GM12878 (cell line): ENCODE results near the gene MT1HL1.

Experiments used
- MEF2A ChIP-seq: IDR thresholded peaks from 2 replicates; pipeline ENCODE4 v1.6.1; 2011; ENCODE audit warnings: low read depth, mild to moderate bottlenecking, low read length, moderate library complexity; ENCODE audit not compliant: insufficient read depth
- POLR2A ChIP-seq: IDR thresholded peaks from 2 replicates; pipeline ENCODE4 v1.6.1; 2011; ENCODE audit warnings: low read depth, mild to moderate bottlenecking, low read length
- RBBP5 ChIP-seq: fragments of 200-600 bp; sonication (generic); conservative IDR thresholded peaks from 2 replicates; pipeline ENCODE4 v1.6.1; 2016
- TF ChIP-seq, protein P1 (sequence below), 3 experiments: IDR thresholded peaks in 2 of 3; conservative IDR thresholded peaks in 1 of 3; 2 replicates each; pipeline ENCODE4 v1.5.1; 2011; ENCODE audit warnings: low read depth in 3 of 3, low read length in 3 of 3, mild to moderate bottlenecking in 3 of 3, control low read depth in 2 of 3, moderate library complexity in 2 of 3, inconsistent platforms in 1 of 3, mixed read lengths in 1 of 3; ENCODE audit not compliant: control insufficient read depth in 2 of 3, insufficient read depth in 1 of 3; ENCODE audit errors: extremely low read depth in 1 of 3

DNA sequence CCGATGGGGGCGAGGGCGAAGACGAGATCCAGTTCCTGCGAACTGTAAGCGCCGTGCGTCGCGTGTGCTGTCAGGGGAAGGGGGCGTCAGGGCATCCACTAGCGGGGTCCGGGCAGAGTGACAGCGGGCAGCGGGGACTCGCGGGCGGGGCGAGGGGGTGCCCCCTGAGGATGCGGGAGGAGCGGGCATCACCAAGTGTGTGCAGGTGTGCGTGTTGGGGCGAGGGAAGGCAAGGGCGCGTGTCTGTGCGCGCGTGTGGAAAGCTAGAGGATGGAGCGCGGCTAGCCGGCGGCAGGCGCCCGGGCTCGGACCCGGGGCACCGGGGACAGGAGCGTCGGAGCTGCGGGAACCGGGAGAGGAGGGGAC is 38.3 kb upstream of the MT1HL1 start:
- TF ChIP-seq MEF2A (no peak), RBBP5 (no peak), POLR2A (no peak)
- TF ChIP-seq, protein P1, sequence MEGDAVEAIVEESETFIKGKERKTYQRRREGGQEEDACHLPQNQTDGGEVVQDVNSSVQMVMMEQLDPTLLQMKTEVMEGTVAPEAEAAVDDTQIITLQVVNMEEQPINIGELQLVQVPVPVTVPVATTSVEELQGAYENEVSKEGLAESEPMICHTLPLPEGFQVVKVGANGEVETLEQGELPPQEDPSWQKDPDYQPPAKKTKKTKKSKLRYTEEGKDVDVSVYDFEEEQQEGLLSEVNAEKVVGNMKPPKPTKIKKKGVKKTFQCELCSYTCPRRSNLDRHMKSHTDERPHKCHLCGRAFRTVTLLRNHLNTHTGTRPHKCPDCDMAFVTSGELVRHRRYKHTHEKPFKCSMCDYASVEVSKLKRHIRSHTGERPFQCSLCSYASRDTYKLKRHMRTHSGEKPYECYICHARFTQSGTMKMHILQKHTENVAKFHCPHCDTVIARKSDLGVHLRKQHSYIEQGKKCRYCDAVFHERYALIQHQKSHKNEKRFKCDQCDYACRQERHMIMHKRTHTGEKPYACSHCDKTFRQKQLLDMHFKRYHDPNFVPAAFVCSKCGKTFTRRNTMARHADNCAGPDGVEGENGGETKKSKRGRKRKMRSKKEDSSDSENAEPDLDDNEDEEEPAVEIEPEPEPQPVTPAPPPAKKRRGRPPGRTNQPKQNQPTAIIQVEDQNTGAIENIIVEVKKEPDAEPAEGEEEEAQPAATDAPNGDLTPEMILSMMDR (IDR thresholded peaks at IDR 0.05 in 2 of 3, conservative IDR thresholded peaks at IDR 0.05 in 1 of 3; ENCODE audit: control insufficient read depth in 2 of 3, extremely low read depth in 1 of 3, insufficient read depth in 1 of 3, low read depth in 3 of 3, low read length in 3 of 3), result no peak
